Keratinocyte (primary cell): ENCODE data around the gene TNRC18. TPM values are rescaled to one million over a fixed set of nuclear protein-coding genes. Genes with fewer than 3 reads are reported as not detected.
"Not testable (repeated sequence)": the region's sequence is repeated elsewhere in the genome, so short reads cannot be mapped to it uniquely, and the experiment has no call there.

Experiments used
- DNase-seq: peaks from one replicate; pipeline ENCODE4 v3.0.0-alpha.2; 2011; ENCODE audit warnings: low read depth, missing footprints, low spot score
- FAIRE-seq: peaks from 2 replicates; lab custom pipeline; 2011; peaks lifted over from hg19 to GRCh38; lab: Jason Lieb, UNC
- H2AFZ ChIP-seq: 2 replicates; pipeline ENCODE4 v1.6.0; 2012; ENCODE audit warnings: low read length, control low read depth, inconsistent platforms; ENCODE audit not compliant: control insufficient read depth
- H3K27ac ChIP-seq: 2 replicates; pipeline ENCODE4 v1.5.1; 2011; ENCODE audit warnings: low read length; ENCODE audit not compliant: control insufficient read depth, insufficient read depth
- H3K27me3 ChIP-seq: 3 replicates; pipeline ENCODE4 v1.6.0; 2011; ENCODE audit warnings: low read length; ENCODE audit not compliant: control insufficient read depth, insufficient read depth; ENCODE audit errors: extremely low read depth
- H3K36me3 ChIP-seq, 2 experiments: 2 replicates in 1 of 2; 3 replicates in 1 of 2; pipeline ENCODE4 v1.5.1; 2011; ENCODE audit warnings: low read length in 2 of 2, mild to moderate bottlenecking in 1 of 2; ENCODE audit not compliant: control insufficient read depth in 2 of 2, insufficient read depth in 2 of 2; ENCODE audit errors: extremely low read depth in 1 of 2
- H3K4me1 ChIP-seq: 3 replicates; pipeline ENCODE4 v1.5.1; 2011; ENCODE audit warnings: low read length; ENCODE audit not compliant: control insufficient read depth, insufficient read depth; ENCODE audit errors: extremely low read depth
- H3K4me2 ChIP-seq: 3 replicates; pipeline ENCODE4 v1.6.0; 2011; ENCODE audit warnings: low read depth, low read length; ENCODE audit not compliant: control insufficient read depth, insufficient read depth; ENCODE audit errors: extremely low read depth
- H3K4me3 ChIP-seq, 3 experiments: fragments of 200-600 bp in 1 of 3; sonication (generic) in 1 of 3; 2 replicates in 2 of 3; 3 replicates in 1 of 3; pipeline ENCODE4 v1.5.1; 2011 to 2016; ENCODE audit warnings: low read length in 3 of 3, mild to moderate bottlenecking in 3 of 3, control low read depth in 2 of 3, inconsistent platforms in 1 of 3, low read depth in 1 of 3, mixed read lengths in 1 of 3, mixed run types in 1 of 3, moderate library complexity in 1 of 3; ENCODE audit not compliant: control insufficient read depth in 2 of 3, insufficient read depth in 2 of 3; ENCODE audit errors: extremely low read depth in 1 of 3
- H3K79me2 ChIP-seq: 2 replicates; pipeline ENCODE4 v1.6.0; 2012; ENCODE audit warnings: low read length; ENCODE audit not compliant: control insufficient read depth, insufficient read depth
- H3K9ac ChIP-seq: 3 replicates; pipeline ENCODE4 v1.6.0; 2011; ENCODE audit warnings: low read length; ENCODE audit not compliant: control insufficient read depth, insufficient read depth; ENCODE audit errors: extremely low read depth
- H3K9me1 ChIP-seq: 3 replicates; pipeline ENCODE4 v1.6.0; 2011; ENCODE audit warnings: low read length; ENCODE audit not compliant: control insufficient read depth, insufficient read depth; ENCODE audit errors: extremely low read depth
- H3K9me3 ChIP-seq: 2 replicates; pipeline ENCODE4 v1.5.1; 2012; ENCODE audit warnings: low read depth, low read length; ENCODE audit not compliant: control insufficient read depth
- H4K20me1 ChIP-seq: 3 replicates; pipeline ENCODE4 v1.6.0; 2011; ENCODE audit warnings: low read length; ENCODE audit not compliant: control insufficient read depth, insufficient read depth; ENCODE audit errors: extremely low read depth
- CTCF ChIP-seq, 3 experiments: IDR thresholded peaks in 1 of 3; conservative IDR thresholded peaks in 1 of 3; optimal IDR thresholded peaks in 1 of 3; 2 replicates in 2 of 3; 3 replicates in 1 of 3; pipeline versions ENCODE3 to v1.5.1; 2011; ENCODE audit warnings: low read length in 3 of 3, mild to moderate bottlenecking in 3 of 3, moderate library complexity in 2 of 3, control low read depth in 1 of 3, inconsistent platforms in 1 of 3; ENCODE audit not compliant: insufficient read depth in 2 of 3; ENCODE audit errors: extremely low read depth in 1 of 3
- EZH2 ChIP-seq: IDR thresholded peaks from one replicate; pipeline ENCODE4 v1.6.1; 2012; ENCODE audit warnings: inconsistent platforms, mild to moderate bottlenecking, low read length, moderate library complexity
- dilution Hi-C: fragments of 300-500 bp; cut with MboI; formaldehyde crosslinking; loops from one replicate; pipeline ENCODE4 v1.7.0; 2020; ENCODE audit warnings: low sequenced_read_pairs; ENCODE audit not compliant: extremely low pct_ligation_motif_present
- polyA plus RNA-seq, 5 experiments: library from polyadenylated mRNA; depleted of rRNA in 3 of 5; stranded (reverse) in 3 of 5; stranded (forward) in 1 of 5; unstranded in 1 of 5; fragments of >200 nt; gene quantifications; 1 replicate in 1 of 5; 2 replicates in 3 of 5; 3 replicates in 1 of 5; pipeline versions ENCODE4 v1.2.1 to v1.2.3, GENCODE V29; 2011 to 2012; ENCODE audit warnings: missing spikeins in 2 of 5, low read depth in 1 of 5, low replicate concordance in 1 of 5

Gene TNRC18
- polyA plus RNA-seq, 1 donor (not counting 4 experiments of a cell fraction or from before 2014, with no cell fraction given) = 13.2 TPM

DNA sequence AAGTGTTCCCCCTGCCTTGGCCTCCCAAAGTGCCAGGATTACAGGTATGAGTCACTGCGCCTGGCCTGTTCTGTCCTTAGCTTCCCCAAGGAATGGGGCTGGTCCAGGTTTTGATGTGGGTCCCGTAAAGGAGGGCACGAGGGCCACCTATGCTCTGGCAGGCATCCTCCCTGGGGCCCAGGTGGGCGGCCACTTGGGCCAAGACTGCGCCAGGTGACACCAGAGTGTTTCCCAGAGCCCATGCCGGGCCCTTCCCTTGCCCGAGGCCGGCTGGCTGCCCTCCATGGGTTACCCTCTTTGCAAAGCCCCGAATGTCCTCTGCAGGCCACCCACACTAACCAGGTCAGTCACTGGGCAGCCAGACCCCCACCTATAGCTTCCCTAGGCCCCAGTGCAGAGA lies 118.6 kb downstream of the TNRC18 start:
- H3K79me2 ChIP-seq, H4K20me1 ChIP-seq, H3K4me1 ChIP-seq, H3K9me3 ChIP-seq, dilution Hi-C loops, H3K27me3 ChIP-seq, H3K9me1 ChIP-seq, FAIRE-seq, H3K36me3 ChIP-seq, H3K4me2 ChIP-seq, H3K9ac ChIP-seq, H3K27ac ChIP-seq, DNase-seq, H3K4me3 ChIP-seq, H2AFZ ChIP-seq: not testable (repeated sequence)

DNA sequence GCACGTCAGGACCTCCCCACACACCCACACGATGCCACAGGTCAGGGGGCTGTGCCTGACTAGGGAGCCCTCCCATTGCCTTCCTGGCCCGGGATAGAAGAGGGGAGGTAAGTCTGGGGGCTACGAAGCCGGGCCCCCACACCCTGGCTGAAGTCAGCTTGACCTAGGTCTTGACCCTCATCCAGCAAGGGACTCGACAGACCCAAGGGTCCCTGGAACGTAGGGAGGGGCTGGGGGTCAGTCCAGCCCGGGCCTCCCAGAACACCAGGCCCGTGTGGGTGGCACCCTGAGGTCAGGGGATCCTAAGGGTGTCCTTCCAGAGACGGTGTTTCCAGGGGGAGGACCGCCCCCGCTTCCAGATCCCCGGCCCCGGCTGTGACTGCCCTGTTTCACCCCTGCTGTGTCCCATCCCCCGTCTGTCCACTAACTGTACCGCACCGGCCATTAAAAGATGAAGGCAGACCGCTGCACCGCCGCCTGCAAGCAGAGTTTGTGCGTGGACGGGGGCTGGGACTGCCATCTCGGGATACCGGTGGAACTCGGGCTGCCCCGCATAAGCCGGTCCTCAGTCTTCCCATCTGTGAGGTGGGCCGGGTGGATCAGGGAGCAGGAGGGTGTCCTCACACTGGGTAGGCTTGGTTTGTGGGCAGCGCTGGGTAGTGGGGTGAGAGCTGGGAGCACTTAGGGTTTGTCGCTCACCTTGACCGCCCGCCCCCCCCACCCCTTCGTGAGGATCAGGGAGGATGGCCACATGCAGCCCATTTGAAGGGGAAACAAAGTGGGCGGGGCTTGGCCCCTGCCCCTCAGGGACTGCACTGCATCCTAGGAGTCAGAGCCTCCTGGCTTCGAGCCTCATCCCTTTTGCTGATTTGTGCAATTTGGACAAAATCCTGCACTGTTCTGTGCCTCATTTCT lies 119.8 kb downstream of the TNRC18 start:
- Histone ChIP-seq H3K27ac (no peak overlapping the region), H3K36me3 (peaks cover 0 to 2% of the 10 kb centered on the region in 2 experiments), H4K20me1 (no peaks in the 10 kb centered on the region), H3K4me1 (no peaks in the 10 kb centered on the region), H2AFZ (no peak overlapping the region), H3K4me2 (no peak overlapping the region), H3K9me1 (no peaks in the 10 kb centered on the region), H3K79me2 (no peaks in the 10 kb centered on the region), H3K9ac (no peak overlapping the region), H3K4me3 (no peak overlapping the region), H3K27me3 (no peaks in the 10 kb centered on the region), H3K9me3 (no peaks in the 10 kb centered on the region)
- FAIRE-seq = no peak
- DNase-seq = no peak
- dilution Hi-C loops = no loop called here
- TF ChIP-seq EZH2 (no peak), CTCF (optimal IDR thresholded peaks at IDR 0.05 in 1 of 3, IDR thresholded peaks at IDR 0.05 in 1 of 3, conservative IDR thresholded peaks at IDR 0.05 in 1 of 3; ENCODE audit: extremely low read depth in 1 of 3, insufficient read depth in 2 of 3, low read length in 3 of 3) (no peak)
